SU-DHL-6 (cell line): Measurements from ENCODE around the gene ARMC5.

Experiments used
- H2AFZ ChIP-seq: fragments of 200-600 bp; sonication (generic); 2 replicates; pipeline ENCODE4 v1.6.1; 2014; ENCODE audit warnings: low read depth, mild to moderate bottlenecking, moderate library complexity, mixed read lengths, antibody characterized with exemption, low read length; ENCODE audit not compliant: severe bottlenecking
- H3F3A ChIP-seq: fragments of 200-600 bp; shearing (Covaris generic); 2 replicates; pipeline ENCODE4 v1.6.0; 2016; ENCODE audit warnings: antibody characterized with exemption, mild to moderate bottlenecking; ENCODE audit not compliant: insufficient read depth
- H3K27ac ChIP-seq: fragments of 200-600 bp; sonication (generic); 2 replicates; pipeline ENCODE4 v1.5.1; 2016; ENCODE audit warnings: low read depth, mild to moderate bottlenecking, low read length, moderate library complexity, mixed read lengths
- H3K27me3 ChIP-seq: fragments of 200-600 bp; sonication (generic), shearing (Covaris generic); 2 replicates; pipeline ENCODE4 v1.6.0; 2014; ENCODE audit warnings: mild to moderate bottlenecking, low read length
- H3K36me3 ChIP-seq: fragments of 200-600 bp; sonication (generic); 2 replicates; pipeline ENCODE4 v1.6.1; 2014; ENCODE audit warnings: mild to moderate bottlenecking, low read length, mixed read lengths
- H3K4me2 ChIP-seq: fragments of 300-600, 200-600 bp; shearing (Covaris generic), sonication (generic); 2 replicates; pipeline ENCODE4 v1.6.0; 2014; ENCODE audit warnings: low read length, low read depth, mild to moderate bottlenecking; ENCODE audit not compliant: poor library complexity, severe bottlenecking
- H3K4me3 ChIP-seq: fragments of 200-600 bp; sonication (generic); 2 replicates; pipeline ENCODE4 v1.5.1; 2014; ENCODE audit warnings: antibody characterized with exemption, low read length, mild to moderate bottlenecking, mixed read lengths; ENCODE audit not compliant: insufficient read depth, poor library complexity, severe bottlenecking
- H3K79me2 ChIP-seq: fragments of 200-600 bp; sonication (generic); 2 replicates; pipeline ENCODE4 v1.6.1; 2014; ENCODE audit warnings: mild to moderate bottlenecking, low read length, moderate library complexity; ENCODE audit not compliant: insufficient read depth
- H3K9ac ChIP-seq: fragments of 200-600 bp; sonication (generic); 2 replicates; pipeline ENCODE4 v1.7.0; 2014; ENCODE audit warnings: mild to moderate bottlenecking, low read length
- H3K9me2 ChIP-seq: fragments of 200-600 bp; sonication (generic); replicated peaks from 2 replicates; pipeline ENCODE4 v1.6.1; 2014; ENCODE audit warnings: low read length; ENCODE audit not compliant: insufficient read depth
- H3K9me3 ChIP-seq: fragments of 200-600 bp; sonication (generic); 2 replicates; pipeline ENCODE4 v1.6.1; 2014; ENCODE audit warnings: low read length, mixed read lengths; ENCODE audit not compliant: insufficient read depth
- H4K20me1 ChIP-seq: fragments of 200-600 bp; sonication (generic); 2 replicates; pipeline ENCODE4 v1.6.1; 2014; ENCODE audit warnings: low read depth, mild to moderate bottlenecking, antibody characterized with exemption, low read length, moderate library complexity, mixed read lengths
- CTCF ChIP-seq: fragments of 200-600 bp; sonication (generic); IDR thresholded peaks from one replicate; pipeline ENCODE4 v1.5.1; 2017; ENCODE audit warnings: antibody characterized with exemption, mild to moderate bottlenecking, low read length, moderate library complexity; ENCODE audit not compliant: insufficient read depth, poor library complexity, severe bottlenecking
- EZH2phosphoT487 ChIP-seq: fragments of 200-600 bp; sonication (generic), shearing (Covaris generic); conservative IDR thresholded peaks from 2 replicates; pipeline ENCODE4 v1.6.1; 2018; ENCODE audit warnings: mild to moderate bottlenecking, antibody characterized with exemption, low read length, moderate library complexity, mixed read lengths

The ARMC5 gene

GRCh38 chr16:31475946-31476302 is 16.6 kb downstream of the ARMC5 start:
- Histone ChIP-seq H2AFZ (no peak overlapping the region), H3K36me3 (no peaks in the 10 kb centered on the region), H3K27ac (no peak overlapping the region), H3K4me3 (no peak overlapping the region), H3F3A (no peaks in the 10 kb centered on the region), H3K9ac (no peak overlapping the region), H3K79me2 (no peaks in the 10 kb centered on the region), H4K20me1 (no peaks in the 10 kb centered on the region), H3K9me3 (no peaks in the 10 kb centered on the region), H3K27me3 (no peaks in the 10 kb centered on the region), H3K4me2 (no peak overlapping the region), H3K9me2 (no peaks in the 10 kb centered on the region)
- TF ChIP-seq CTCF, result no peak
- TF ChIP-seq EZH2phosphoT487, result no peak

- no peaks in the 10 kb centered on the region for H3F3A ChIP-seq
- H3K9me3 ChIP-seq, result no peaks in the 10 kb centered on the region
- no peaks in the 10 kb centered on the region for H3K27me3 ChIP-seq
- H3K79me2 ChIP-seq, result no peaks in the 10 kb centered on the region
- no peaks in the 10 kb centered on the region for H3K36me3 ChIP-seq
- no peaks in the 10 kb centered on the region for H3K9me2 ChIP-seq
- TF ChIP-seq EZH2phosphoT487 (no peak), CTCF (no peak)
- H2AFZ ChIP-seq, result no peak overlapping the region
- H4K20me1 ChIP-seq, result no peaks in the 10 kb centered on the region
- no peak overlapping the region for H3K27ac ChIP-seq
- H3K4me2 ChIP-seq, result no peak overlapping the region
- no peak overlapping the region for H3K4me3 ChIP-seq
- no peak overlapping the region for H3K9ac ChIP-seq
Measured at GRCh38 chr16:31476303-31477219, 17.3 kb downstream of the ARMC5 start.

- no peaks in the 10 kb centered on the region for H3K27me3 ChIP-seq
- H3K4me2 ChIP-seq, result no peak overlapping the region
- H3K9ac ChIP-seq, result no peak overlapping the region
- no peak overlapping the region for H3K4me3 ChIP-seq
- H3K27ac ChIP-seq, result no peak overlapping the region
- no peaks in the 10 kb centered on the region for H3K36me3 ChIP-seq
- no peaks in the 10 kb centered on the region for H3F3A ChIP-seq
- TF ChIP-seq EZH2phosphoT487 (no peak), CTCF (no peak)
- no peaks in the 10 kb centered on the region for H4K20me1 ChIP-seq
- H3K9me2 ChIP-seq, result no peaks in the 10 kb centered on the region
- H3K79me2 ChIP-seq, result no peaks in the 10 kb centered on the region
- no peak overlapping the region for H2AFZ ChIP-seq
- H3K9me3 ChIP-seq, result no peaks in the 10 kb centered on the region
Measured at GRCh38 chr16:31477220-31478216, 18.2 kb downstream of the ARMC5 start.
